Measurements from ENCODE around the gene TNS1.
A peak's percentile ranks its signal among the peaks of the same experiment; 100 is the strongest.
"Not testable (repeated sequence)": the region's sequence is repeated elsewhere in the genome, so short reads cannot be mapped to it uniquely, and the experiment has no call there.

TNS1 gene

GRCh38 chr2:218019411-218020060, 16.7 kb upstream of the TNS1 start:
- in situ Hi-C loops (cut with HindIII; ENCODE audit: low pct_ligation_motif_present, low pct_unique_long_range_greater_than_20kb, low sequenced_read_pairs): no loop called here
- no peak for DNase-seq

- in situ Hi-C loops (cut with HindIII; ENCODE audit: low pct_ligation_motif_present, low pct_unique_long_range_greater_than_20kb, low sequenced_read_pairs); DNase-seq: not testable (repeated sequence)
Observed at GRCh38 chr2:218018842-218019125, 16.0 kb upstream of the TNS1 start.

- in situ Hi-C loops (cut with HindIII; ENCODE audit: low pct_ligation_motif_present, low pct_unique_long_range_greater_than_20kb, low sequenced_read_pairs): no loop called here
Observed at GRCh38 chr2:218017211-218018053, 14.6 kb upstream of the TNS1 start.

GRCh38 chr2:218016810-218017209, 14.0 kb upstream of the TNS1 start:
- in situ Hi-C loops (cut with HindIII; ENCODE audit: low pct_ligation_motif_present, low pct_unique_long_range_greater_than_20kb, low sequenced_read_pairs): no loop called here

More at GRCh38 chr2:218017211-218018053, 14.6 kb upstream of the TNS1 start:
- no peak for DNase-seq

GRCh38 chr2:218015586-218016521, 13.1 kb upstream of the TNS1 start:
- DNase-seq: no peak
- in situ Hi-C loops (cut with HindIII; ENCODE audit: low pct_ligation_motif_present, low pct_unique_long_range_greater_than_20kb, low sequenced_read_pairs): no loop called here

More at GRCh38 chr2:218016810-218017209, 14.0 kb upstream of the TNS1 start:
- DNase-seq: no peak

GRCh38 chr2:218014706-218015585, 12.2 kb upstream of the TNS1 start:
- in situ Hi-C loops (cut with HindIII; ENCODE audit: low pct_ligation_motif_present, low pct_unique_long_range_greater_than_20kb, low sequenced_read_pairs): no loop called here
- no peak for DNase-seq

- in situ Hi-C loops (cut with HindIII; ENCODE audit: low pct_ligation_motif_present, low pct_unique_long_range_greater_than_20kb, low sequenced_read_pairs): no loop called here
Observed at GRCh38 chr2:218013289-218013688, 10.5 kb upstream of the TNS1 start.

GRCh38 chr2:218012284-218012683, 9.5 kb upstream of the TNS1 start:
- in situ Hi-C loops (cut with HindIII; ENCODE audit: low pct_ligation_motif_present, low pct_unique_long_range_greater_than_20kb, low sequenced_read_pairs): no loop called here
- DNase-seq: no peak

More at GRCh38 chr2:218013289-218013688, 10.5 kb upstream of the TNS1 start:
- no peak for DNase-seq

GRCh38 chr2:218011653-218012040, 8.9 kb upstream of the TNS1 start:
- in situ Hi-C loops (cut with HindIII; ENCODE audit: low pct_ligation_motif_present, low pct_unique_long_range_greater_than_20kb, low sequenced_read_pairs): no loop called here
- DNase-seq: no peak

- no peak for DNase-seq
- in situ Hi-C loops (cut with HindIII; ENCODE audit: low pct_ligation_motif_present, low pct_unique_long_range_greater_than_20kb, low sequenced_read_pairs): no loop called here
Observed at GRCh38 chr2:218010984-218011652, 8.3 kb upstream of the TNS1 start.

GRCh38 chr2:218010140-218010983, 7.6 kb upstream of the TNS1 start:
- in situ Hi-C loops (cut with HindIII; ENCODE audit: low pct_ligation_motif_present, low pct_unique_long_range_greater_than_20kb, low sequenced_read_pairs): no loop called here
- DNase-seq: peak; percentile 41

- in situ Hi-C loops (cut with HindIII; ENCODE audit: low pct_ligation_motif_present, low pct_unique_long_range_greater_than_20kb, low sequenced_read_pairs): no loop called here
- no peak for DNase-seq
Observed at GRCh38 chr2:218009765-218010139, 7.0 kb upstream of the TNS1 start.

GRCh38 chr2:218009231-218009630, 6.4 kb upstream of the TNS1 start:
- no peak for DNase-seq
- in situ Hi-C loops (cut with HindIII; ENCODE audit: low pct_ligation_motif_present, low pct_unique_long_range_greater_than_20kb, low sequenced_read_pairs): no loop called here

- in situ Hi-C loops (cut with HindIII; ENCODE audit: low pct_ligation_motif_present, low pct_unique_long_range_greater_than_20kb, low sequenced_read_pairs): no loop called here
- no peak for DNase-seq
Observed at GRCh38 chr2:218008060-218009040, 5.6 kb upstream of the TNS1 start.

GRCh38 chr2:218006741-218007140, 3.9 kb upstream of the TNS1 start:
- no peak for DNase-seq
- in situ Hi-C loops (cut with HindIII; ENCODE audit: low pct_ligation_motif_present, low pct_unique_long_range_greater_than_20kb, low sequenced_read_pairs): no loop called here

- in situ Hi-C loops (cut with HindIII; ENCODE audit: low pct_ligation_motif_present, low pct_unique_long_range_greater_than_20kb, low sequenced_read_pairs): no loop called here
- no peak for DNase-seq
Observed at GRCh38 chr2:218005486-218005885, 2.7 kb upstream of the TNS1 start.
